Activated CD4-positive, alpha-beta T cell treated with anti-CD3 and anti-CD28 coated beads for 36 hours (primary cell): ENCODE data around the gene GRIN2A. TPM values are rescaled to one million over a fixed set of nuclear protein-coding genes. Genes with fewer than 3 reads are reported as not detected.
A peak's percentile ranks its signal among the peaks of the same experiment; 100 is the strongest.

ENCODE experiments used
- ATAC-seq: fragments of 200-7000 bp; cut with Tn5 transposase; one replicate; pipeline ENCODE4 v1.10.0; 2021; ENCODE audit warnings: mild to moderate bottlenecking, moderate library complexity
- CTCF ChIA-PET: fragments of 350-600 bp; sonication (Branson Sonifier 250); formaldehyde crosslinking; loops from one replicate; lab custom pipeline; 2021; ENCODE audit warnings: antibody characterized with exemption; lab: Charles Lee
- POLR2A ChIA-PET: fragments of 350-600 bp; sonication (Branson Sonifier 250); formaldehyde crosslinking; loops from one replicate; lab custom pipeline; 2021; ENCODE audit warnings: antibody characterized with exemption, inconsistent platforms; lab: Charles Lee
- DNase-seq: peaks from one replicate; pipeline ENCODE4 v3.0.0-alpha.2; 2020
- H3K27ac Mint-ChIP-seq: one replicate; pipeline ENCODE4 v1.8.0; 2021; ENCODE audit warnings: mixed read lengths
- H3K27me3 Mint-ChIP-seq: one replicate; pipeline ENCODE4 v1.8.0; 2021; ENCODE audit warnings: mixed read lengths
- H3K36me3 Mint-ChIP-seq: one replicate; pipeline ENCODE4 v1.8.0; 2021; ENCODE audit warnings: low read depth, mixed read lengths
- H3K4me1 Mint-ChIP-seq: one replicate; pipeline ENCODE4 v1.8.0; 2021; ENCODE audit warnings: mixed read lengths
- H3K4me3 Mint-ChIP-seq: one replicate; pipeline ENCODE4 v1.8.0; 2021; ENCODE audit warnings: mild to moderate bottlenecking, moderate library complexity, mixed read lengths
- H3K9me3 Mint-ChIP-seq: one replicate; pipeline ENCODE4 v1.8.0; 2021; ENCODE audit warnings: low read depth, mixed read lengths
- intact Hi-C, 2 experiments: fragments of 100-400 bp; cut with DNase I in 1 of 2; cut with micrococcal nuclease in 1 of 2; formaldehyde crosslinking; loops; one replicate each; pipeline versions ENCODE4 v1.14.2 to v1.15.1; 2022 to 2024; cut with DNase I, micrococcal nuclease
- total RNA-seq, 2 experiments: library from RNA; stranded (reverse); gene quantifications; one replicate each; pipeline ENCODE4 v1.2.3, GENCODE V29; 2021

Gene GRIN2A
- not detected for total RNA-seq

- H3K4me3 Mint-ChIP-seq: no peak within 1 kb of the TSS
- CTCF ChIA-PET: interaction anchor here (0.6 to 1.0 kb wide), 2 partner anchors 265 to 613 kb away, joined by 3 to 4 read pairs; no protein-coding TSS in a partner anchor
- H3K9me3 Mint-ChIP-seq: no peaks in the 10 kb centered on the region
- H3K36me3 Mint-ChIP-seq: no peaks in the 10 kb centered on the region
- intact Hi-C loops: loop anchor here in 1 of 2 experiments (5.0 to 10.0 kb wide), 3 partner anchors 738 to 1048 kb away; no protein-coding TSS in a partner anchor
- peaks cover 51% of the 10 kb centered on the region for H3K27me3 Mint-ChIP-seq
- ATAC-seq (no peak), DNase-seq (peak; percentile 12)
- no peak within 1 kb of the TSS for H3K27ac Mint-ChIP-seq
- POLR2A ChIA-PET: no interaction called here
- H3K4me1 Mint-ChIP-seq: peaks cover 11% of the 10 kb centered on the region
Measured at GRCh38 chr16:10182222-10183053, at the start of gene GRIN2A. GRIN2A (minus strand) TSS chr16:10182428; CDS start chr16:10180411, 2,017 bp downstream.

GRCh38 chr16:10231563-10231962, 49.3 kb upstream of the GRIN2A start:
- intact Hi-C loops: no loop called here
- ChIA-PET POLR2A (no interaction called here), CTCF (no interaction called here)
- H3K27ac Mint-ChIP-seq: no peak overlapping the region
- H3K4me1 Mint-ChIP-seq: no peaks in the 10 kb centered on the region
- no peaks in the 10 kb centered on the region for H3K27me3 Mint-ChIP-seq
- H3K4me3 Mint-ChIP-seq: no peak overlapping the region
- ATAC-seq: no peak
- no peaks in the 10 kb centered on the region for H3K36me3 Mint-ChIP-seq
- DNase-seq: no peak
- peaks cover 9% of the 10 kb centered on the region for H3K9me3 Mint-ChIP-seq

GRCh38 chr16:10228779-10229178, 46.6 kb upstream of the GRIN2A start:
- CTCF ChIA-PET: no interaction called here

GRCh38 chr16:10226987-10227306, 44.7 kb upstream of the GRIN2A start:
- no peaks in the 10 kb centered on the region for H3K36me3 Mint-ChIP-seq
- intact Hi-C loops: no loop called here

More at GRCh38 chr16:10228779-10229178, 46.6 kb upstream of the GRIN2A start:
- DNase-seq (no peak), ATAC-seq (no peak)
- intact Hi-C loops: no loop called here
- Mint-ChIP-seq H3K27ac (no peak overlapping the region), H3K4me3 (no peak overlapping the region), H3K27me3 (no peaks in the 10 kb centered on the region), H3K36me3 (no peaks in the 10 kb centered on the region), H3K4me1 (no peaks in the 10 kb centered on the region), H3K9me3 (peaks cover 9% of the 10 kb centered on the region)
- POLR2A ChIA-PET: no interaction called here

GRCh38 chr16:10226141-10226986, 44.1 kb upstream of the GRIN2A start:
- POLR2A ChIA-PET: no interaction called here

More at GRCh38 chr16:10226987-10227306, 44.7 kb upstream of the GRIN2A start:
- Mint-ChIP-seq H3K4me1 (no peaks in the 10 kb centered on the region), H3K27ac (no peak overlapping the region), H3K27me3 (no peaks in the 10 kb centered on the region), H3K4me3 (no peak overlapping the region), H3K9me3 (no peaks in the 10 kb centered on the region)
- ATAC-seq (no peak), DNase-seq (no peak)
- ChIA-PET POLR2A (no interaction called here), CTCF (interaction anchor here (0.5 kb wide), 1 partner anchor 288 kb away, joined by 4 read pairs; no protein-coding TSS in a partner anchor)

GRCh38 chr16:10225653-10226052, 43.4 kb upstream of the GRIN2A start:
- no peaks in the 10 kb centered on the region for H3K27me3 Mint-ChIP-seq
- intact Hi-C loops: no loop called here
- CTCF ChIA-PET: no interaction called here
- H3K4me1 Mint-ChIP-seq: no peaks in the 10 kb centered on the region
- DNase-seq (no peak), ATAC-seq (no peak)
- no peaks in the 10 kb centered on the region for H3K9me3 Mint-ChIP-seq
- H3K27ac Mint-ChIP-seq: no peak overlapping the region
- POLR2A ChIA-PET: no interaction called here
- H3K36me3 Mint-ChIP-seq: no peaks in the 10 kb centered on the region
- H3K4me3 Mint-ChIP-seq: no peak overlapping the region

More at GRCh38 chr16:10226141-10226986, 44.1 kb upstream of the GRIN2A start:
- CTCF ChIA-PET: interaction anchor here (0.5 kb wide), 1 partner anchor 289 kb away, joined by 4 read pairs; no protein-coding TSS in a partner anchor
- ATAC-seq (no peak), DNase-seq (no peak)
- Mint-ChIP-seq H3K36me3 (no peaks in the 10 kb centered on the region), H3K27ac (no peak overlapping the region), H3K9me3 (no peaks in the 10 kb centered on the region), H3K4me1 (no peaks in the 10 kb centered on the region), H3K27me3 (no peaks in the 10 kb centered on the region), H3K4me3 (no peak overlapping the region)
- intact Hi-C loops: no loop called here

- ATAC-seq (no peak), DNase-seq (no peak)
- no peak overlapping the region for H3K27ac Mint-ChIP-seq
- ChIA-PET POLR2A (no interaction called here), CTCF (interaction anchor here (0.8 kb wide), 1 partner anchor 13 kb away, joined by 3 read pairs; no protein-coding TSS in a partner anchor)
- no peaks in the 10 kb centered on the region for H3K36me3 Mint-ChIP-seq
- H3K27me3 Mint-ChIP-seq: no peaks in the 10 kb centered on the region
- no peak overlapping the region for H3K4me3 Mint-ChIP-seq
- intact Hi-C loops: no loop called here
- H3K4me1 Mint-ChIP-seq: no peaks in the 10 kb centered on the region
- no peaks in the 10 kb centered on the region for H3K9me3 Mint-ChIP-seq
Measured at GRCh38 chr16:10224850-10225249, 42.6 kb upstream of the GRIN2A start.

- H3K27me3 Mint-ChIP-seq: no peaks in the 10 kb centered on the region
- ChIA-PET POLR2A (no interaction called here), CTCF (no interaction called here)
- no peaks in the 10 kb centered on the region for H3K9me3 Mint-ChIP-seq
- ATAC-seq: no peak
- H3K36me3 Mint-ChIP-seq: no peaks in the 10 kb centered on the region
- H3K4me3 Mint-ChIP-seq: no peak overlapping the region
- intact Hi-C loops: no loop called here
- no peaks in the 10 kb centered on the region for H3K4me1 Mint-ChIP-seq
- H3K27ac Mint-ChIP-seq: no peak overlapping the region
- no peak for DNase-seq
Measured at GRCh38 chr16:10220942-10221341, 38.7 kb upstream of the GRIN2A start.

GRCh38 chr16:10219742-10220141, 37.5 kb upstream of the GRIN2A start:
- no peak overlapping the region for H3K4me3 Mint-ChIP-seq
- no peaks in the 10 kb centered on the region for H3K27me3 Mint-ChIP-seq
- ChIA-PET POLR2A (no interaction called here), CTCF (no interaction called here)
- intact Hi-C loops: no loop called here
- H3K27ac Mint-ChIP-seq: no peak overlapping the region
- ATAC-seq: no peak
- no peaks in the 10 kb centered on the region for H3K36me3 Mint-ChIP-seq
- H3K9me3 Mint-ChIP-seq: no peaks in the 10 kb centered on the region
- DNase-seq: no peak
- H3K4me1 Mint-ChIP-seq: no peaks in the 10 kb centered on the region

- no peaks in the 10 kb centered on the region for H3K36me3 Mint-ChIP-seq
- DNase-seq: no peak
- H3K4me1 Mint-ChIP-seq: no peaks in the 10 kb centered on the region
- no peak for ATAC-seq
- no peaks in the 10 kb centered on the region for H3K27me3 Mint-ChIP-seq
- no peak overlapping the region for H3K4me3 Mint-ChIP-seq
- intact Hi-C loops: no loop called here
- ChIA-PET POLR2A (no interaction called here), CTCF (no interaction called here)
- H3K9me3 Mint-ChIP-seq: no peaks in the 10 kb centered on the region
- H3K27ac Mint-ChIP-seq: no peak overlapping the region
Measured at GRCh38 chr16:10218490-10219206, 36.4 kb upstream of the GRIN2A start.

GRCh38 chr16:10213748-10214147, 31.5 kb upstream of the GRIN2A start:
- ChIA-PET POLR2A (no interaction called here), CTCF (no interaction called here)
- Mint-ChIP-seq H3K27me3 (peaks cover 5% of the 10 kb centered on the region), H3K36me3 (no peaks in the 10 kb centered on the region), H3K4me3 (no peak overlapping the region), H3K4me1 (no peaks in the 10 kb centered on the region), H3K27ac (no peak overlapping the region), H3K9me3 (no peaks in the 10 kb centered on the region)
- ATAC-seq (no peak), DNase-seq (no peak)
- intact Hi-C loops: no loop called here
